K562 (cell line): Measurements from ENCODE around the gene FAM98C. TPM values are rescaled to one million over a fixed set of nuclear protein-coding genes. Genes with fewer than 3 reads are reported as not detected.
A peak's percentile ranks its signal among the peaks of the same experiment; 100 is the strongest.

ENCODE experiments used
- CBX1 ChIP-seq: sonication (generic); IDR thresholded peaks from 2 replicates; pipeline ENCODE4 v1.6.1; 2016; ENCODE audit warnings: antibody characterized with exemption, low read depth, mild to moderate bottlenecking
- ELF1 ChIP-seq: fragments of 200-800 bp; sonication (Bioruptor generic); IDR thresholded peaks from 2 replicates; pipeline ENCODE4 v1.6.1; 2016; ENCODE audit warnings: missing genetic modification characterization, missing compliant biosample characterization
- FOXJ2 ChIP-seq: fragments of 200-800 bp; sonication (Bioruptor generic); IDR thresholded peaks from 2 replicates; pipeline ENCODE4 v1.6.1; 2016; ENCODE audit warnings: missing genetic modification characterization, missing compliant biosample characterization
- GTF2A2 ChIP-seq: IDR thresholded peaks from 2 replicates; pipeline ENCODE4 v1.6.1; 2016; ENCODE audit warnings: mild to moderate bottlenecking, missing genetic modification characterization, missing compliant biosample characterization
- HDAC6 ChIP-seq: IDR thresholded peaks from 2 replicates; pipeline ENCODE4 v1.6.1; 2012; ENCODE audit warnings: low read depth, mild to moderate bottlenecking, control low read depth, inconsistent platforms, low read length, moderate library complexity
- HLTF ChIP-seq: fragments of 450-650 bp; IDR thresholded peaks from 2 replicates; pipeline ENCODE4 v1.6.1; 2016
- LARP7 ChIP-seq: fragments of 450-650 bp; IDR thresholded peaks from 2 replicates; pipeline ENCODE4 v1.6.1; 2016
- MAFG ChIP-seq: fragments of 450-650 bp; conservative IDR thresholded peaks from 2 replicates; pipeline ENCODE4 v1.6.1; 2016; ENCODE audit warnings: missing genetic modification characterization, missing compliant biosample characterization
- MCM3 ChIP-seq: fragments of 450-650 bp; IDR thresholded peaks from 2 replicates; pipeline ENCODE4 v1.6.1; 2016
- MCM5 ChIP-seq: fragments of 450-650 bp; IDR thresholded peaks from 2 replicates; pipeline ENCODE4 v1.6.1; 2016; ENCODE audit warnings: low read depth
- MEIS2 ChIP-seq: fragments of 450-650 bp; IDR thresholded peaks from 2 replicates; pipeline ENCODE4 v1.6.1; 2014; ENCODE audit warnings: mild to moderate bottlenecking; ENCODE audit not compliant: partially characterized antibody
- NELFE ChIP-seq: IDR thresholded peaks from 2 replicates; pipeline ENCODE4 v1.6.1; 2011; ENCODE audit warnings: mild to moderate bottlenecking; ENCODE audit not compliant: insufficient read depth, insufficient read length
- POLR2AphosphoS2 ChIP-seq: IDR thresholded peaks from 2 replicates; pipeline ENCODE4 v1.6.1; 2012; ENCODE audit warnings: low read length, improper control_type of control experiment
- POLR2AphosphoS5 ChIP-seq: IDR thresholded peaks from 2 replicates; pipeline ENCODE4 v1.6.1; 2011; ENCODE audit warnings: mild to moderate bottlenecking, low read depth, low read length, moderate library complexity; ENCODE audit not compliant: control insufficient read depth, insufficient read depth
- RCOR1 ChIP-seq, 2 experiments: IDR thresholded peaks; 2 replicates each; pipeline ENCODE4 v1.6.1; 2012; ENCODE audit warnings: low read depth in 2 of 2, low read length in 2 of 2, borderline replicate concordance in 1 of 2, improper control_type of control experiment in 1 of 2
- SNAPC5 ChIP-seq: fragments of 250-450 bp; sonication (Bioruptor Pico); IDR thresholded peaks from 2 replicates; pipeline ENCODE4 v1.8.0; 2021; ENCODE audit warnings: moderate library complexity, mild to moderate bottlenecking, inconsistent platforms
- TAF9B ChIP-seq: fragments of 450-650 bp; IDR thresholded peaks from 2 replicates; pipeline ENCODE4 v1.6.1; 2018; ENCODE audit warnings: mild to moderate bottlenecking; ENCODE audit not compliant: partially characterized antibody
- TBP ChIP-seq: optimal IDR thresholded peaks from 2 replicates; pipeline ENCODE3; 2011; ENCODE audit warnings: low read depth, low read length, improper control_type of control experiment
- TSHZ1 ChIP-seq: fragments of 250-450 bp; sonication (Bioruptor Pico); IDR thresholded peaks from 2 replicates; pipeline ENCODE4 v1.4.0; 2020; ENCODE audit warnings: mild to moderate bottlenecking, moderate library complexity
- ZBTB1 ChIP-seq: sonication (generic); formaldehyde crosslinking; IDR thresholded peaks from 2 replicates; pipeline ENCODE4 v1.8.1; 2023; ENCODE audit warnings: missing genetic modification reagents, low read depth, mild to moderate bottlenecking, borderline replicate concordance
- ZBTB34 ChIP-seq: fragments of 250-450 bp; sonication (Bioruptor Pico); IDR thresholded peaks from 2 replicates; pipeline ENCODE4 v1.8.0; 2021; ENCODE audit warnings: mild to moderate bottlenecking, moderate library complexity
- ZNF232 ChIP-seq: sonication (generic); formaldehyde crosslinking; IDR thresholded peaks from 2 replicates; pipeline ENCODE4 v1.8.0; 2022; ENCODE audit warnings: mild to moderate bottlenecking, missing genetic modification reagents
- ZNF253 ChIP-seq: fragments of 250-450 bp; sonication (Bioruptor Pico); conservative IDR thresholded peaks from 2 replicates; pipeline ENCODE4 v1.6.1; 2021; ENCODE audit warnings: mild to moderate bottlenecking
- ZNF551 ChIP-seq: fragments of 250-450 bp; sonication (Bioruptor Pico); IDR thresholded peaks from 2 replicates; pipeline ENCODE4 v1.5.0; 2021; ENCODE audit warnings: mild to moderate bottlenecking, moderate library complexity
- ZNF584 ChIP-seq: fragments of 200-800 bp; sonication (Bioruptor generic); IDR thresholded peaks from 2 replicates; pipeline ENCODE4 v1.6.1; 2016; ENCODE audit warnings: low read depth, mild to moderate bottlenecking, missing genetic modification characterization, missing compliant biosample characterization
- ZNF717 ChIP-seq: fragments of 250-450 bp; sonication (Bioruptor Pico); IDR thresholded peaks from 2 replicates; pipeline ENCODE4 v1.5.0; 2021
- ZNF77 ChIP-seq: fragments of 250-450 bp; sonication (Bioruptor Pico); IDR thresholded peaks from 2 replicates; pipeline ENCODE4 v1.5.0; 2020
- polyA plus RNA-seq, 8 experiments: library from polyadenylated mRNA; depleted of rRNA in 4 of 8; stranded (reverse) in 5 of 8; unstranded in 3 of 8; fragments of >200 nt; fragmentation: Nextera tagmentation in 2 of 8; fragmentation: Illumina TruSeq in 1 of 8; extraction: Ambion mirVana in 2 of 8; extraction: Trizol in 1 of 8; gene quantifications; 2 replicates each; pipeline versions ENCODE4 v1.2.1 to v1.2.3, GENCODE V29; 2011 to 2014; ENCODE audit warnings: inconsistent platforms in 1 of 8, missing spikeins in 1 of 8
- total RNA-seq, 7 experiments: library from RNA; depleted of rRNA in 6 of 7; stranded (reverse); fragments of >200 nt in 6 of 7; fragmentation: Illumina TruSeq in 2 of 7; extraction: Trizol in 2 of 7; gene quantifications; 2 replicates each; pipeline versions ENCODE4 v1.2.1 to v1.2.3, GENCODE V29; 2011 to 2021; ENCODE audit warnings: low replicate concordance in 1 of 7

FAM98C gene
- total and polyA plus RNA-seq, 9 of the 15 experiments (the other 6 are each of a cell fraction or from before 2014, with no cell fraction given) = 1.7 to 43.8 (median 13.7) TPM

GRCh38 chr19:38374332-38375097, 28.4 kb upstream of the FAM98C start, which contains the start of gene PSMD8 (continued):
- TF ChIP-seq MCM5 = no peak
- no peak for TF ChIP-seq GTF2A2 (tag)
- TF ChIP-seq ZBTB34 (CRISPR knock-in tag) = no peak
- peak; percentile 96 for TF ChIP-seq MEIS2
- TF ChIP-seq ZBTB1 (CRISPR knock-in tag) = peak; percentile 73; the same call in 1 of the 2 replicates
- TF ChIP-seq POLR2AphosphoS2 = no peak; the same call in 1 of the 2 replicates
- TF ChIP-seq ZNF584 (CRISPR knock-in tag) = no peak
- TF ChIP-seq ELF1 (tag) = peak; percentile 93
- TF ChIP-seq TBP = peak; percentile 95
- TF ChIP-seq ZNF253 (CRISPR knock-in tag) = no peak
- peak; percentile 45; the same call in 1 of the 2 replicates for TF ChIP-seq ZNF232 (CRISPR knock-in tag)
- TF ChIP-seq LARP7 = no peak
- TF ChIP-seq MAFG (tag) = no peak
- no peak for TF ChIP-seq HLTF
- TF ChIP-seq SNAPC5 (CRISPR knock-in tag) = no peak
- no peak for TF ChIP-seq ZNF717 (CRISPR knock-in tag)
- peak; percentile 99 for TF ChIP-seq TAF9B
- no peak for TF ChIP-seq TSHZ1
- peak; percentile 87; the same call in 1 of the 2 replicates for TF ChIP-seq CBX1
- TF ChIP-seq ZNF551 (CRISPR knock-in tag) = no peak
- no peak for TF ChIP-seq HDAC6
- peak in 1 of 2 experiments; percentile 19; a peak in 1 of 4 replicates for TF ChIP-seq RCOR1 (IDR thresholded peaks at IDR 0.05; ENCODE audit: borderline replicate concordance in 1 of 2, low read depth in 2 of 2, low read length in 2 of 2)
- no peak for TF ChIP-seq MCM3
- no peak for TF ChIP-seq ZNF77
- no peak for TF ChIP-seq NELFE
- peak; percentile 23; the same call in 1 of the 2 replicates for TF ChIP-seq FOXJ2 (tag)
- TF ChIP-seq POLR2AphosphoS5 = peak; percentile 75
